Ascending aorta (tissue), 2 donors: Measurements from ENCODE around the gene CRACDL. TPM values are rescaled to one million over a fixed set of nuclear protein-coding genes. Genes with fewer than 3 reads are reported as not detected.

Source experiments
- DNase-seq, 2 donors: peaks; one replicate each; pipeline ENCODE4 v3.0.0-alpha.2; 2019; ENCODE audit warnings: low spot score in 2 of 2
- H3K27ac ChIP-seq, 2 donors: fragments of 200-600 bp; sonication (generic); one replicate each; pipeline ENCODE4 v1.5.1; 2016 to 2017; ENCODE audit warnings: mild to moderate bottlenecking in 1 of 2
- H3K27me3 ChIP-seq: fragments of 200-600 bp; sonication (generic); one replicate; pipeline ENCODE4 v1.5.1; 2017
- H3K36me3 ChIP-seq, 2 donors: fragments of 200-600 bp; sonication (generic); one replicate each; pipeline ENCODE4 v1.5.1; 2016
- H3K4me1 ChIP-seq, 2 donors: fragments of 200-600 bp; sonication (generic); one replicate each; pipeline ENCODE4 v1.5.1; 2016 to 2017; ENCODE audit warnings: mild to moderate bottlenecking in 1 of 2
- H3K4me3 ChIP-seq, 2 donors: fragments of 200-600 bp; sonication (generic); one replicate each; pipeline ENCODE4 v1.5.1; 2016 to 2017; ENCODE audit warnings: mild to moderate bottlenecking in 1 of 2
- H3K9me3 ChIP-seq, 2 donors: fragments of 200-600 bp; sonication (generic); one replicate each; pipeline ENCODE4 v1.5.1; 2016
- intact Hi-C: fragments of 100-400 bp; cut with DNase I; formaldehyde crosslinking; loops from one replicate; pipeline ENCODE4 v1.15.1; 2023
- total RNA-seq: library from RNA; depleted of rRNA; stranded (reverse); fragments of >200 nt; gene quantifications from one replicate; pipeline ENCODE4 v1.1.0, GENCODE V29; 2016
- TF ChIP-seq, protein P1 (sequence below), 3 experiments: fragments of 200-600 bp in 2 of 3; fragments of 450-650 bp in 1 of 3; sonication (generic) in 2 of 3; IDR thresholded peaks; one replicate each; pipeline ENCODE4 v1.5.1; 2016 to 2019; ENCODE audit warnings: antibody characterized with exemption in 3 of 3, mild to moderate bottlenecking in 1 of 3, moderate library complexity in 1 of 3

CRACDL gene
- total RNA-seq, 1 donor from 2014 or later, result 51.9 TPM

GRCh38 chr2:98777076-98777475 lies 158.9 kb downstream of the CRACDL start:
- intact Hi-C loops, result no loop called here
- Histone ChIP-seq H3K27ac (no peak overlapping the region), H3K4me1 (peaks cover 0 to 16% of the 10 kb centered on the region in 2 donors), H3K4me3 (no peak overlapping the region), H3K9me3 (peaks cover 0 to 5% of the 10 kb centered on the region in 2 donors), H3K36me3 (no peaks in the 10 kb centered on the region), H3K27me3 (no peaks in the 10 kb centered on the region)
- TF ChIP-seq, protein P1, sequence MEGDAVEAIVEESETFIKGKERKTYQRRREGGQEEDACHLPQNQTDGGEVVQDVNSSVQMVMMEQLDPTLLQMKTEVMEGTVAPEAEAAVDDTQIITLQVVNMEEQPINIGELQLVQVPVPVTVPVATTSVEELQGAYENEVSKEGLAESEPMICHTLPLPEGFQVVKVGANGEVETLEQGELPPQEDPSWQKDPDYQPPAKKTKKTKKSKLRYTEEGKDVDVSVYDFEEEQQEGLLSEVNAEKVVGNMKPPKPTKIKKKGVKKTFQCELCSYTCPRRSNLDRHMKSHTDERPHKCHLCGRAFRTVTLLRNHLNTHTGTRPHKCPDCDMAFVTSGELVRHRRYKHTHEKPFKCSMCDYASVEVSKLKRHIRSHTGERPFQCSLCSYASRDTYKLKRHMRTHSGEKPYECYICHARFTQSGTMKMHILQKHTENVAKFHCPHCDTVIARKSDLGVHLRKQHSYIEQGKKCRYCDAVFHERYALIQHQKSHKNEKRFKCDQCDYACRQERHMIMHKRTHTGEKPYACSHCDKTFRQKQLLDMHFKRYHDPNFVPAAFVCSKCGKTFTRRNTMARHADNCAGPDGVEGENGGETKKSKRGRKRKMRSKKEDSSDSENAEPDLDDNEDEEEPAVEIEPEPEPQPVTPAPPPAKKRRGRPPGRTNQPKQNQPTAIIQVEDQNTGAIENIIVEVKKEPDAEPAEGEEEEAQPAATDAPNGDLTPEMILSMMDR (IDR thresholded peaks at IDR 0.05), result no peak
- DNase-seq, result no peak

GRCh38 chr2:98776136-98776535 lies 159.9 kb downstream of the CRACDL start:
- Histone ChIP-seq H3K27me3 (no peaks in the 10 kb centered on the region), H3K27ac (peak overlapping the region; percentile 51 to 62), H3K4me3 (no peak overlapping the region), H3K4me1 (peaks cover 0 to 16% of the 10 kb centered on the region in 2 donors), H3K9me3 (no peaks in the 10 kb centered on the region), H3K36me3 (no peaks in the 10 kb centered on the region)
- DNase-seq, result no peak
- TF ChIP-seq, protein P1 (IDR thresholded peaks at IDR 0.05), result no peak
- intact Hi-C loops, result no loop called here

- Histone ChIP-seq H3K27ac (peak overlapping the region; percentile 51 to 62), H3K4me1 (peaks cover 0 to 16% of the 10 kb centered on the region in 2 donors), H3K4me3 (peak overlapping the region; percentile 18 to 49), H3K36me3 (no peaks in the 10 kb centered on the region), H3K27me3 (no peaks in the 10 kb centered on the region), H3K9me3 (no peaks in the 10 kb centered on the region)
- TF ChIP-seq, protein P1 (IDR thresholded peaks at IDR 0.05), result no peak
- peak in 1 of 2 donors; percentile 78 for DNase-seq
- intact Hi-C loops, result no loop called here
Observed at GRCh38 chr2:98775146-98775986, 160.7 kb downstream of the CRACDL start.

GRCh38 chr2:98773907-98774306 lies 162.1 kb downstream of the CRACDL start:
- Histone ChIP-seq H3K27ac (no peak overlapping the region), H3K4me3 (no peak overlapping the region), H3K36me3 (no peaks in the 10 kb centered on the region), H3K27me3 (no peaks in the 10 kb centered on the region), H3K9me3 (no peaks in the 10 kb centered on the region), H3K4me1 (peaks cover 0 to 16% of the 10 kb centered on the region in 2 donors)
- intact Hi-C loops, result no loop called here
- no peak for DNase-seq
- TF ChIP-seq, protein P1 (IDR thresholded peaks at IDR 0.05), result no peak

- Histone ChIP-seq H3K27ac (no peak overlapping the region), H3K9me3 (no peaks in the 10 kb centered on the region), H3K4me3 (no peak overlapping the region), H3K4me1 (peaks cover 0 to 16% of the 10 kb centered on the region in 2 donors), H3K36me3 (no peaks in the 10 kb centered on the region), H3K27me3 (no peaks in the 10 kb centered on the region)
- TF ChIP-seq, protein P1 (IDR thresholded peaks at IDR 0.05), result no peak
- intact Hi-C loops, result no loop called here
- DNase-seq, result no peak
Observed at GRCh38 chr2:98773169-98773568, 162.9 kb downstream of the CRACDL start.
